Measurements from ENCODE around the gene EBF3. TPM values are rescaled to one million over a fixed set of nuclear protein-coding genes. Genes with fewer than 3 reads are reported as not detected.

EBF3 gene
- total RNA-seq, 3 donors from 2014 or later: not detected

DNA sequence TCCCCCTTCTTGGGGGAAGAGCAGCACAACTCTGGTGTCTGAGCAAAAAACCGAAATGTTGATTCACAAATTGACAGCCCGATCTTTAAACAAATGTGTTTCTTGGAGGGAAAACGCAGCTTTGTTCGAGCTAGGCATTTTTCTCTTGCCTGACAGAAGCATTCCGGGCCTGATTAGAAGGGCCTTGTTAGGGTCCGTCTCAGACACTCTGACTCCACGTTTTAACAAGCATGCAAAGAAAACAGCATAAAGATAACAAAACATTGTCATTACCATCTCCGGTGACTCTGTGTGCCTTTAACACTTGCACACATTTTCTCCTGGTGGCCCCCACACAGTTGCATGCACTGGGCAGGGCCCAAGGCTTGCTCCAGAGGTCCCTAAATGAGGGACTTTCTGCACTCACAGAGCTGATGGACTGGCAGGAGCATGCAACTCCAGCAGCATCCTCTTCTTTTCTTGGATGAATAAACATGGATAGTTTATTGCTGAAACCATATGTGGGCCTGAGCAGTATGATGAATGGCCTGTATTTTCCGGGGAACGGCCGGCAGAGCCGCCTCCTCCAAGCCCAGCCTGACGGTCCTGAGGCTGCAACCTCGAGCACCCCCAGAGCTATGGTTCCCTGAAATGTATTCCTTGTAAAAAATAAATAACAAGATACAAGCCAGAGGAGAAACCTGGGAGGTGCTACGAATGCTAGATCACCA, 50.9 kb downstream of the EBF3 start:
- DNase-seq (no peak), ATAC-seq (no peak)
- no peaks in the 10 kb centered on the region for H3K4me1 Mint-ChIP-seq (ENCODE audit: low read depth)
- H3K9me3 Mint-ChIP-seq: no peaks in the 10 kb centered on the region
- H3K27me3 Mint-ChIP-seq (ENCODE audit: low read depth): peaks cover 3% of the 10 kb centered on the region
- no peaks in the 10 kb centered on the region for H3K36me3 Mint-ChIP-seq (ENCODE audit: insufficient read depth)
- H3K4me3 Mint-ChIP-seq: no peak overlapping the region

GRCh38 chr10:129912166-129912917, 51.7 kb downstream of the EBF3 start:
- Mint-ChIP-seq H3K9me3 (no peaks in the 10 kb centered on the region), H3K4me1 (ENCODE audit: low read depth) (no peaks in the 10 kb centered on the region), H3K27me3 (ENCODE audit: low read depth) (peaks cover 5% of the 10 kb centered on the region), H3K36me3 (ENCODE audit: insufficient read depth) (no peaks in the 10 kb centered on the region), H3K4me3 (no peak overlapping the region)
- DNase-seq (no peak), ATAC-seq (no peak)

- ATAC-seq (no peak), DNase-seq (no peak)
- Mint-ChIP-seq H3K4me1 (ENCODE audit: low read depth) (no peaks in the 10 kb centered on the region), H3K9me3 (no peaks in the 10 kb centered on the region), H3K36me3 (ENCODE audit: insufficient read depth) (no peaks in the 10 kb centered on the region), H3K27me3 (ENCODE audit: low read depth) (peaks cover 7% of the 10 kb centered on the region), H3K4me3 (no peak overlapping the region)
These were observed 52.5 kb downstream of the EBF3 start for GRCh38 chr10:129911451-129912165.

DNA sequence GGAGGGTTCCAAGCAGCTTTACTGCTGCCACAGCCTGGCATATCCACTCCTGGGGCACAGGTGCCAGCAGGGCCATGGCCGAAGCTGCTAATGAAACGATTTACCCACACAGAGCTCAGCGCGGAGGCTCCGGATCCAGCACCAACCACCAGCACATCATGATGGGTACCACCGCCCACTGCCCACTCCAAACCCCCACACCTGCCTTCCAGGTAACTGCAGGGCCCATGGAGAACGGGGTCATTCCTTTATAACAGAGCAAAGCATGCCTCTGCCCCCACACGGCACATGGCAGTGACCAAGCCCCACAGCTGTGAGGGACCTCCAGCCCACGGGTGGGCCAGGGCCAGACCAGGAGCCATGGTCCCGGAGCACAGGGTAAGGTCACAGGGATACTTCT, 53.2 kb downstream of the EBF3 start:
- no peaks in the 10 kb centered on the region for H3K4me1 Mint-ChIP-seq (ENCODE audit: low read depth)
- H3K27me3 Mint-ChIP-seq (ENCODE audit: low read depth): peaks cover 7% of the 10 kb centered on the region
- no peaks in the 10 kb centered on the region for H3K36me3 Mint-ChIP-seq (ENCODE audit: insufficient read depth)
- DNase-seq (no peak), ATAC-seq (no peak)
- no peaks in the 10 kb centered on the region for H3K9me3 Mint-ChIP-seq
- no peak overlapping the region for H3K4me3 Mint-ChIP-seq

GRCh38 chr10:129909531-129910256, 54.4 kb downstream of the EBF3 start:
- H3K4me3 Mint-ChIP-seq: no peak overlapping the region

GRCh38 chr10:129909080-129909479, 55.0 kb downstream of the EBF3 start:
- H3K4me1 Mint-ChIP-seq (ENCODE audit: low read depth): no peaks in the 10 kb centered on the region
- ATAC-seq (no peak), DNase-seq (no peak)
- H3K4me3 Mint-ChIP-seq: no peak overlapping the region
- H3K36me3 Mint-ChIP-seq (ENCODE audit: insufficient read depth): no peaks in the 10 kb centered on the region
- no peaks in the 10 kb centered on the region for H3K9me3 Mint-ChIP-seq
- peaks cover 7% of the 10 kb centered on the region for H3K27me3 Mint-ChIP-seq (ENCODE audit: low read depth)

More at GRCh38 chr10:129909531-129910256, 54.4 kb downstream of the EBF3 start:
- Mint-ChIP-seq H3K9me3 (no peaks in the 10 kb centered on the region), H3K36me3 (ENCODE audit: insufficient read depth) (no peaks in the 10 kb centered on the region), H3K4me1 (ENCODE audit: low read depth) (no peaks in the 10 kb centered on the region), H3K27me3 (ENCODE audit: low read depth) (peaks cover 7% of the 10 kb centered on the region)
- no peak for ATAC-seq
- no peak for DNase-seq

DNA sequence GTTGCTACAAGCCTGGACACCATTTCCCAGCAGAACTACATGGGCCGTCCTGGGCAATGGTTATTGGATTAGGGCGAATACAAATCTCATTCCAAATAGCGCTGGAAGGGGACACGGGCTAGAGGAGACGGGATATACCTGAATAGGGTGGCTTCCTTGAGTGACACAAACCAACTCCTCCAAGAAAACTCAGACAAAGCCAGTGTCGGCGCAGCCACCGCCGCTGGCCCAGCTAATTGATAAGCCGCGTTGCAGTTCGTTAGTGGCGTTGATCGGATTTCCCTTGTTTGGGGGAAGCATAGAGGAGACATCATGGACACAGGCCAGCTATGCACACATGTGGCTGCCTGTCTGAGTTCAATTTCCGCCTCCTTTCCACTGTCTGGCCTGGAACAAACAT, 55.7 kb downstream of the EBF3 start:
- no peaks in the 10 kb centered on the region for H3K4me1 Mint-ChIP-seq (ENCODE audit: low read depth)
- H3K36me3 Mint-ChIP-seq (ENCODE audit: insufficient read depth): no peaks in the 10 kb centered on the region
- peaks cover 7% of the 10 kb centered on the region for H3K27me3 Mint-ChIP-seq (ENCODE audit: low read depth)
- H3K9me3 Mint-ChIP-seq: no peaks in the 10 kb centered on the region
- ATAC-seq (no peak), DNase-seq (no peak)
- no peak overlapping the region for H3K4me3 Mint-ChIP-seq

DNA sequence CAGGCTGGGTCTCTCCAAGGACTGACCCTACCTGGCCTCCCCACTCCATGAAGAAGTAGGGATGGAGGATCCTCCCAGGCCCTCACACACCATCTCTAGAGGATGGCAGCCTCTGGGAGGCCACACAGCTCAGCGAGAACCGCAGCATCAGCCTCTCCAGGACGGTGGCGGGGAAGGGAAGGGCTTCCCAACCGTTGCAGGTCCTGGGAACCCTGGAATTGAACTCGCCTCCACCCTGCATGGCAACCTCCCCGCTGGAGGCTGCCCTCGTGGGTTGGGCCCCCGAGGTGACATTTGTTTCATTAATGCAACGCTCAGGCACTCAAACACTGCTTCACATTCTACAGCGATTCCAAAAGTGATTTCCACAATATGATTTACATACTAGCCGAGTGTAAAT, 58.5 kb downstream of the EBF3 start:
- H3K4me1 Mint-ChIP-seq (ENCODE audit: low read depth): no peaks in the 10 kb centered on the region
- no peak overlapping the region for H3K4me3 Mint-ChIP-seq
- no peaks in the 10 kb centered on the region for H3K9me3 Mint-ChIP-seq
- H3K27me3 Mint-ChIP-seq (ENCODE audit: low read depth): peaks cover 12% of the 10 kb centered on the region
- no peak for DNase-seq
- ATAC-seq: no peak
- no peaks in the 10 kb centered on the region for H3K36me3 Mint-ChIP-seq (ENCODE audit: insufficient read depth)

DNA sequence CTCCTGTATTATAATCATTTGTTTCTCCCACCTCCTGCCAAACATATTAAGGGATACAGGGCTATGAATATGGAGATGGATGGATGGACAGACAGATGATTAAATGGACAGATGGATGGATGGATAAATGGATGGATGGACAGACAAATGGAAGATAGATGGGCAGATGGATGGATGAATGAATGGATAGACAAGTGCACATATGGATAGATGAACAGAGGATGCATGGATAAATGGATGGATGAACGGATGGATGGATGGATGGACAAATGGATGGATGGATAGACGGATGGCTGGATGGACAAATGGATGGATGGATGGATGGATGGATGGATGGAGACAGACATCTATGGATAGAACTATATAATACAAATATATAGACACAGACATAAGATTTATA, 59.8 kb downstream of the EBF3 start:
- Mint-ChIP-seq H3K9me3 (no peaks in the 10 kb centered on the region), H3K27me3 (ENCODE audit: low read depth) (peaks cover 14% of the 10 kb centered on the region), H3K4me1 (ENCODE audit: low read depth) (no peaks in the 10 kb centered on the region), H3K36me3 (ENCODE audit: insufficient read depth) (no peaks in the 10 kb centered on the region), H3K4me3 (no peak overlapping the region)
- DNase-seq (no peak), ATAC-seq (no peak)

DNA sequence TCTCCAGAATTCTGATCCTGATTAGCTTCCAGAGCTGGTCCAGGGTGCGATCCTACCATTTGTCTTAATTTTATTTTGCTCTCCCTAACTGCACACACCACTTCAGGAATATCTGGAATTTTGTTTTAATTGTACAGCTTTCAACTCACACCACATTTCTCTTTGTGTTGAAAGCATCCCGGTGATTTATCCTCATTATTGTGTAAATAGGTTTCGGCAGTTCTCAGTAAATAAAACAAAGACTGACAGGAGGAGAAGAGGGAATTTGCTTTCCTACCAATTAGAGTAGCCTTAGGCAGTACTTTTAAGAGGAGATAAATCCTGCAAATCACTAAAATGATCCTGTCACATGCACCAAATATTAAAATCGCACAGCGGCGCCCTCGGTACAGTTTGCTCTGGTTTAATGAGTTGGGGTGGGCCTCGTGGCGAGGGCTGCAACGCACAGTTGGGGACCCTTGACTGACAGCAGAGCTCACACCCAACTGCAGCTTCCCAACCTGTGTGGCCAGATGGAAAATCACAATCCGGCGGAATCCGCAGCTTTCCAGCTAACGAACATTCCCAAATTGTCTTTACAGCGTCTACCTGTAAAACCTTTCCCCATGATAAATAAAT, 62.6 kb downstream of the EBF3 start:
- H3K4me3 Mint-ChIP-seq: no peak overlapping the region
- H3K9me3 Mint-ChIP-seq: no peaks in the 10 kb centered on the region
- no peaks in the 10 kb centered on the region for H3K36me3 Mint-ChIP-seq (ENCODE audit: insufficient read depth)
- no peaks in the 10 kb centered on the region for H3K4me1 Mint-ChIP-seq (ENCODE audit: low read depth)
- H3K27me3 Mint-ChIP-seq (ENCODE audit: low read depth): peaks cover 19% of the 10 kb centered on the region
- ATAC-seq (no peak), DNase-seq (no peak)

DNA sequence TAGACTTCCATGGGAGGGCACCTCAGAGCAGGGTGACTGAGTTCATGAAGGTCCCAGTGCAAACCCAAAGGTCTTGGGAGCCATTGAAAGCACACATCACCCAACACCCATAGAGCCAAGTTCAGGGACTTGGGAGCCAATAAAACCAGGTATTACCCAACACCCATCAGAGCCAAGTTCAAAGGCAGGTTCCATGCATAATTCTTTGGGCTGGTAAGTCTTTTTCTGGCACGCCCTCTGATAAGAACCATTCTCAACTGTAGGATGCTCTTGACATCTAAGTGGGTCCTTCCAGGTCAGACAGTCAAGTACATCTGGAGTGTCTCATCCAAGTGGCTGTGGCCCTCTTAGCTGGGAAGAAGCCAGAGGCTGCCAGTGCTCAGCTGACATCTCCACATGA, 63.2 kb downstream of the EBF3 start:
- peaks cover 22% of the 10 kb centered on the region for H3K27me3 Mint-ChIP-seq (ENCODE audit: low read depth)
- DNase-seq (no peak), ATAC-seq (no peak)
- no peak overlapping the region for H3K4me3 Mint-ChIP-seq
- H3K9me3 Mint-ChIP-seq: no peaks in the 10 kb centered on the region
- H3K4me1 Mint-ChIP-seq (ENCODE audit: low read depth): no peaks in the 10 kb centered on the region
- H3K36me3 Mint-ChIP-seq (ENCODE audit: insufficient read depth): no peaks in the 10 kb centered on the region

DNA sequence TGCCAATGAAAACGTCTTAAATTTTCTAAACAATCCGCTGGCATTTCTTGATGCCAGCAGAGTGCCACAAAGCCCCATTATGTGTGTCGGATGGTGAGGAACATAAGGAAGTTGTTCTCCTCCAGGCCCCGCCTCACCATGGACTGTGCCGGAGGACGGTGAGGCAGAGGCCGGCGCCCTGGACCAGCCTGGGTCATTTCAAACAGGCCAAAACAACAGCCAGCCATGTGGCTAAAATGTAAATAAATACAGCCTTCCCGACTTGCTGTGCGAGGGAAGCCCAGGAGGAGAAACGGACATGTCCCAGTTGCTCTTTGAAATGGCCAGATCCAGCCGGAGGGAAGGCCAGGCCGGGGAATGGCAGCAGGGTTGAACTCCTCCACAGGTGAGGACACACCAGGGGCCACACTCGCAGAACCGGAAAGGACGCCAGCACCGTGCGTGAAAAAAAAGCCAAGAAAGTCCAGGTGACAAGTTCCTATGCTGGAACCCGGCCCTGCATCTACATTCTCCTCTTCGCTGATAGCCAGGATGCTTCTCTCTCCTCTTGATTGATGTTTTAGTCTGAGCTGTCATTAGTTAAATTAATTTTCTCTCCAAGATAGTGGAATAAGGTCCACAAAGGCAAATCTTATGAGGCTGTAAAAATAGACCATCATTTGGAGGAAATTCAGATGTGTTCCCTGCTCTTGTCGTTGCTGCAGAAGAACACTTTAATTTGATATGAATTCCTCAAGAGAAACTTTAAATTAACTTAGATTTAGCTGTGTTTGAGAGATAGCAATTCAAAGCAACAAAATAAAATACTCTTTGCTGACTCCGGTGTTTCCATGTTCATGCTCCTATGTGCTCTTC, 64.6 kb downstream of the EBF3 start:
- DNase-seq (no peak), ATAC-seq (no peak)
- no peak overlapping the region for H3K4me3 Mint-ChIP-seq

DNA sequence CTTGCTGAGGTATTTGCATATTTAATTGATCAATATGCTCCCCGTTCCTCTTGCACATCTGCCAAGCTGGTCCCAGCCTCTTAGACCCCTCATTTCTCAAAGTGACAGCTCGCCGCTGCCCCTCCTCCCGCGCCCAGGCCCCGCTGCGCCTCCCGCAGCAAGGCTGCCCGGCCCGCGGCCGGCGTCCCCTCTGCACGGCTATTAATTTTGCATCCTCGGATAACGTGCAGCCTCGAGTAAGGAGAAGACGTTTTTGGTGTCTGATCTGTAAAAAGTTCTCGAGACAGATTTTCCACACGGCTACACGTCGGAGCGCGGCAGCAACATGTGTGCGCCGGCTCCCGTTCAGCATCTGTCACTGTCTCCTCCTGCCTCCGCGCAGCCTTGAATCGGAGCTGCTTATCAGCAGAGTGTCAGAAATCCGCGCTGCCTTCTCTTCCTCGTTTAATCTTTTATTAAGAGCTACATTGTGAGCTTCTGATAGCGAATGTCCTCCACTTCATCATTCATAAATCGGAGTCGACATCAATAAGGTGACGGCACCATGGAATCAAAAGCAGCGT, 65.3 kb downstream of the EBF3 start:
- Mint-ChIP-seq H3K36me3 (ENCODE audit: insufficient read depth) (no peaks in the 10 kb centered on the region), H3K4me3 (no peak overlapping the region), H3K27me3 (ENCODE audit: low read depth) (peaks cover 29% of the 10 kb centered on the region), H3K9me3 (no peaks in the 10 kb centered on the region), H3K4me1 (ENCODE audit: low read depth) (no peaks in the 10 kb centered on the region)
- DNase-seq (no peak), ATAC-seq (no peak)

More for the DNA sequence above, 64.6 kb downstream of the EBF3 start:
- Mint-ChIP-seq H3K36me3 (ENCODE audit: insufficient read depth) (no peaks in the 10 kb centered on the region), H3K27me3 (ENCODE audit: low read depth) (peaks cover 29% of the 10 kb centered on the region), H3K9me3 (no peaks in the 10 kb centered on the region), H3K4me1 (ENCODE audit: low read depth) (no peaks in the 10 kb centered on the region)
